Esophagus squamous epithelium (tissue), 5 donors: ENCODE measurements around the gene ECM1. TPM values are rescaled to one million over a fixed set of nuclear protein-coding genes. Genes with fewer than 3 reads are reported as not detected.

Experiments used
- DNase-seq: peaks from one replicate; lab custom pipeline; 2025; lab: John Stamatoyannopoulos, UW
- H3K27ac ChIP-seq, 4 donors: fragments of 200-600 bp; sonication (generic); one replicate each; pipeline ENCODE4 v1.5.1; 2016 to 2019; ENCODE audit warnings: mild to moderate bottlenecking in 1 of 4
- H3K27me3 ChIP-seq, 4 donors: fragments of 200-600 bp; sonication (generic); 1 replicate in 3 of 4; 2 replicates in 1 of 4; pipeline versions ENCODE4 v1.5.1 to v1.6.0; 2017 to 2021; ENCODE audit warnings: antibody characterized with exemption in 1 of 4
- H3K36me3 ChIP-seq, 3 donors: fragments of 200-600 bp; sonication (generic); one replicate each; pipeline ENCODE4 v1.5.1; 2016 to 2019
- H3K4me1 ChIP-seq, 3 donors: fragments of 200-600 bp; sonication (generic); one replicate each; pipeline ENCODE4 v1.5.1; 2017 to 2019
- H3K4me3 ChIP-seq, 4 donors: fragments of 200-600 bp; sonication (generic); 1 replicate in 3 of 4; 2 replicates in 1 of 4; pipeline ENCODE4 v1.5.1; 2016 to 2019; ENCODE audit warnings: mild to moderate bottlenecking in 2 of 4, moderate library complexity in 1 of 4
- H3K9me3 ChIP-seq, 3 donors: fragments of 200-600 bp; sonication (generic); one replicate each; pipeline ENCODE4 v1.5.1; 2016 to 2019
- POLR2A ChIP-seq, 4 donors: fragments of 450-650 bp; IDR thresholded peaks; one replicate each; pipeline ENCODE4 v1.6.1; 2017; ENCODE audit warnings: antibody characterized with exemption in 4 of 4, mild to moderate bottlenecking in 4 of 4, moderate library complexity in 3 of 4
- WGBS, 2 donors: methylation state at CpG; one replicate each; pipeline ENCODE4 v1.1.5; 2018; 5-methylcytosine and 5-hydroxymethylcytosine counted together
- intact Hi-C: fragments of 100-400 bp; cut with DNase I; formaldehyde crosslinking; loops from one replicate; pipeline ENCODE4 v1.15.0; 2022
- small RNA-seq, 4 donors: library from RNA; depleted of rRNA; stranded (forward); fragments of <200 nt; gene quantifications; one replicate each; pipeline ENCODE3, GENCODE V24; 2016
- total RNA-seq, 4 donors: library from RNA; depleted of rRNA; stranded (reverse); fragments of >200 nt; gene quantifications; one replicate each; pipeline ENCODE4 v1.1.0, GENCODE V29; 2016
- TF ChIP-seq, protein P1 (sequence below), 6 experiments: fragments of 450-650 bp in 4 of 6; fragments of 200-600 bp in 2 of 6; sonication (generic) in 2 of 6; IDR thresholded peaks; one replicate each; pipeline ENCODE4 v1.5.1; 2016 to 2019; ENCODE audit warnings: antibody characterized with exemption in 6 of 6, mild to moderate bottlenecking in 4 of 6, moderate library complexity in 4 of 6
- donor health status: DM: yes; HTN: yes; CAD: no.

The ECM1 gene
- total RNA-seq, 4 donors from 2014 or later, result 311 to 1,013 (median 406) TPM

DNA sequence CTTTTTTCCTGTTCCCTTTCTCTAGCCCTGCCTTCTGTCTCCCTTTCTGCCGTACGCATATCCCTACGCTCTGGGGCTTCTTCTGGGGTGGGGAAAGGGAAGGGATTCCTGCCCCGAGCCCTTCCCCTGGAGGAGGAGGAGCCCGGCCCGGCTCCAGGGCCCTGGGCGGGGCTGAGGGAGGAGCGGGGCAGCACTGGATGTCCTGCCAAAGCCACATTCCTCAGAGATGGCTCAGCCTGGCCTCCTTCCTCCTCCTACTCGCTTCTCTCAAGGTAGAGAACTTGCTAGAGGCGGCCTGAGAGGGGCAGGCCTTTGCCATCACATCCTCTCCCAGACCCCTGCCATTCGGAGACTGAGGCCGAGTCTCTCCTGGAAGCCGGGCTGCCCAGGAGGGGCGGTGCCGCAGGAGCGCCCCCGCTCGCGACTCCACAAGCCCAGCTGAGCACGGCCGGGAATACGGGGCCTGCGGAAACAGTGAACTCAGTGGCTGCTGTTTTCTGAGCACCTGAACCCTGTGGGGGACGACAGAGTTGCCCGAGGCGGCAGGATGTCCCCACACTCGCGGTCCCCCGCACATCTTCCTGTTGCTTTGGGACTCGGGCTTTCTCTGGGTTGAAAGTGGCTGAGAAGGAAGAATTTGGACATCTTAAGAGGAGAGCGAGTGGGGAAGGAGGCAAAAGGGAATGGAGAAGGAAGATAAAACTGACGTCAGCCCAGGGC is 53.5 kb downstream of the ECM1 start:
- intact Hi-C loops, result loop anchor here (5.0 kb wide), 1 partner anchor 61 kb away; no protein-coding TSS in a partner anchor
- H3K4me1 ChIP-seq, result peaks cover 65 to 83% (median 70%) of the 10 kb centered on the region in 3 donors
- H3K27me3 ChIP-seq, result no peaks in the 10 kb centered on the region
- TF ChIP-seq, protein P1, sequence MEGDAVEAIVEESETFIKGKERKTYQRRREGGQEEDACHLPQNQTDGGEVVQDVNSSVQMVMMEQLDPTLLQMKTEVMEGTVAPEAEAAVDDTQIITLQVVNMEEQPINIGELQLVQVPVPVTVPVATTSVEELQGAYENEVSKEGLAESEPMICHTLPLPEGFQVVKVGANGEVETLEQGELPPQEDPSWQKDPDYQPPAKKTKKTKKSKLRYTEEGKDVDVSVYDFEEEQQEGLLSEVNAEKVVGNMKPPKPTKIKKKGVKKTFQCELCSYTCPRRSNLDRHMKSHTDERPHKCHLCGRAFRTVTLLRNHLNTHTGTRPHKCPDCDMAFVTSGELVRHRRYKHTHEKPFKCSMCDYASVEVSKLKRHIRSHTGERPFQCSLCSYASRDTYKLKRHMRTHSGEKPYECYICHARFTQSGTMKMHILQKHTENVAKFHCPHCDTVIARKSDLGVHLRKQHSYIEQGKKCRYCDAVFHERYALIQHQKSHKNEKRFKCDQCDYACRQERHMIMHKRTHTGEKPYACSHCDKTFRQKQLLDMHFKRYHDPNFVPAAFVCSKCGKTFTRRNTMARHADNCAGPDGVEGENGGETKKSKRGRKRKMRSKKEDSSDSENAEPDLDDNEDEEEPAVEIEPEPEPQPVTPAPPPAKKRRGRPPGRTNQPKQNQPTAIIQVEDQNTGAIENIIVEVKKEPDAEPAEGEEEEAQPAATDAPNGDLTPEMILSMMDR (IDR thresholded peaks at IDR 0.05), result peak in 2 of 6 experiments; percentile 3 to 11
- TF ChIP-seq POLR2A (IDR thresholded peaks at IDR 0.05), result peak in 3 of 4 donors; percentile 52 to 90 (median 90)
- H3K36me3 ChIP-seq, result peaks cover 0 to 33% (median 0%) of the 10 kb centered on the region in 3 donors
- no peaks in the 10 kb centered on the region for H3K9me3 ChIP-seq
- peak overlapping the region; percentile 98 to 100 (median 100) for H3K27ac ChIP-seq
- peak overlapping the region; percentile 28 to 72 (median 60) for H3K4me3 ChIP-seq
- peak; percentile 64 for DNase-seq
- WGBS, 2 donors, result 0 to 5% methylated on average over 5 to 19 of the region's 32 CpGs

DNA sequence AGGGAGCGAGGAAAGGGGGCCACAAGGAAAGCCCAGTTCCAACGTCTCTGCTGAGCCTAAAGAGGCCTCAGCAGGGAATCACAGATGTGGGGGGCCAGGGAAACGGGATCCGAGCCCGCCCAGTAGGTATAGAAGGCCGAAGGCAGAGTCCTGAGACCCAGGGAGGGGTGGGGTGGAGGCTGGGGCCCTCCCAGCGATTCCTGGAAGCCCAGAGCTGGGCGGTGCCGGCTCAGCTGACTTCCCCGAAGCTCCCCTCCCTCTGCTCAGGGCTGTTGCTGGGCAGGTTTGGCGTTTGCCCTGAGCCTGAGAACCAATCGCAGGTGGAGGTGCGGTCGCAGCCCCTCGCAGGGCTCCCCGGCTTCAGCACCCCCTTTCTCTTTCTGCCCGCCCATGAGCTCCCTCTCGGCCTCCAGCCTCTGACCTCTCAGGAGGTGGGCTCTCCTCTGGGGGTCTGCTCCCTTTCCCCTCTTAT is 54.1 kb downstream of the ECM1 start:
- peak; percentile 58 for DNase-seq
- Histone ChIP-seq H3K4me3 (peak overlapping the region; percentile 28 to 72 (median 60)), H3K27me3 (no peaks in the 10 kb centered on the region), H3K4me1 (peaks cover 70 to 89% (median 76%) of the 10 kb centered on the region in 3 donors), H3K36me3 (peaks cover 0 to 27% (median 0%) of the 10 kb centered on the region in 3 donors), H3K27ac (peak overlapping the region; percentile 98 to 100 (median 100)), H3K9me3 (no peaks in the 10 kb centered on the region)
- intact Hi-C loops, result loop anchor here (5.0 kb wide), 1 partner anchor 60 kb away; no protein-coding TSS in a partner anchor
- TF ChIP-seq POLR2A (IDR thresholded peaks at IDR 0.05), result peak in 2 of 4 donors; percentile 27 to 65
- TF ChIP-seq, protein P1 (IDR thresholded peaks at IDR 0.05), result peak in 1 of 6 experiments; percentile 1
- 0% methylated on average over 16 to 17 of the region's 18 CpGs for WGBS, 2 donors

DNA sequence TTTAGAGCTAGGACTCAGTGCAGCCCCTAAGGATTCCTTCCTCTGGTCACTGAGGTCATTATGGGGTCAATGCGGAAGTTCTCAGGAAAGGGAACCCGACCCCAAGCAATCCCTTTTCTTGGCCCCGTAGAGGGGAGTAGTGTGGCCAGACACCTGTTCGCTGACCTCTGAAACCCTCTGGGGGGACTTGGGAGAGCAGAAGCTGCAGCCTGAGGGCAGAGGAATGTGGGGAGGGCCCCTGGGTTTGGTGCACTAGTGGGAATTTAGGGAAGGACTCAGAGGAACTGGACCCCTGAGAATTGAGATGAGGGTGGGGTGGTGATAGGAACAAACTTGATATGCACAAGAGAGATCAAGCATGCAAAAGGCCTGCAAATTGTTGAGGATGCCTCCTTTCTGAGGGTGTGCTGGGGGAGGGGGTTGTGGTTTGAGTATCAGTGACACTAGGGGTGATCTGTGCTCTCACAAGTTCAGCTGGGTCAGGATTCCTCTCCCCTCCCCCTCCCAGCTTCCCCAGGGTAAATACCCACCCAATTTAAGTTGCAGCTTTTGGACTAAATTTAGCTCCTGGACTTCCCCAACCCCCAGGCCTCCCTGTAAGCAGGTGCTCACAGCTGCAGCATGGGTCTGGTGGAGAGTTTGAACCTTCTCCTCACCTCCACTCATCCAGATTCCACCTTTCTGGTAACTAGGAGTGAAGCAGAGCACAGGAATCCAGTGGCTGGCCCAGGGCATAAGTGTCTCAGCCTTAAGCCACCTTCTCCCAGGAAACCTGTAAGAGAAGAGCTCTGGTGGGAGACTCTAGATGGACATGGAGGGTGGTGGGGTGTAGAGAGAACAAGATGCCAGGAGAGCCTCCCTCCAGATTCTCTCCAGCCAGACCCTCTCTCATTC is 54.8 kb downstream of the ECM1 start:
- no peak for TF ChIP-seq POLR2A (IDR thresholded peaks at IDR 0.05)
- TF ChIP-seq, protein P1 (IDR thresholded peaks at IDR 0.05), result peak in 1 of 6 experiments; percentile 7
- intact Hi-C loops, result loop anchor here (5.0 kb wide), 1 partner anchor 60 kb away; no protein-coding TSS in a partner anchor
- peak overlapping the region; percentile 28 to 72 (median 60) for H3K4me3 ChIP-seq

More for the DNA sequence above, 54.8 kb downstream of the ECM1 start:
- Histone ChIP-seq H3K36me3 (peaks cover 0 to 20% (median 0%) of the 10 kb centered on the region in 3 donors), H3K9me3 (no peaks in the 10 kb centered on the region), H3K27me3 (no peaks in the 10 kb centered on the region), H3K4me1 (peaks cover 77 to 95% (median 81%) of the 10 kb centered on the region in 3 donors), H3K27ac (peak overlapping the region; percentile 98 to 100 (median 100))
- WGBS, 2 donors, result no CpG with 5 or more reads among the region's 4 CpGs
- peak; percentile 55 for DNase-seq

Small RNAs within 50 kb of the gene (small RNA-seq; reads per million reads assigned to genes)
- gene MIR4257, result 0 reads per million in 4 donors

Other genes with a start within 250 kb of the ECM1 start
- gene APH1A, start 239.1 kb upstream of the ECM1 start, total RNA-seq, result 100 to 1,000 TPM in 1 of 4 donors, 10 to 100 TPM in 3; 94.0 to 112 (median 95.2) TPM
- 10 to 100 TPM in 1 of 4 donors, 1 to 10 TPM in 2, not detected in 1; 2.3 to 17.2 (median 4.5) TPM for gene C1orf54, start 235.3 kb upstream of the ECM1 start, total RNA-seq
- gene CIART, start 225.6 kb upstream of the ECM1 start, total RNA-seq, result 1 to 10 TPM in 2 of 4 donors, under 1 TPM in 1, not detected in 1; 0.61 to 6.7 (median 2.5) TPM
- gene MRPS21, start 214.2 kb upstream of the ECM1 start, total RNA-seq, result 10 to 100 TPM; 31.7 to 41.3 (median 38.7) TPM
- gene PRPF3, start 186.6 kb upstream of the ECM1 start, total RNA-seq, result 10 to 100 TPM; 15.1 to 44.8 (median 29.0) TPM
- 10 to 100 TPM; 14.7 to 17.9 (median 15.2) TPM for gene RPRD2, start 144.0 kb upstream of the ECM1 start, total RNA-seq
- 10 to 100 TPM; 10.5 to 16.5 (median 13.7) TPM for gene TARS2, start 20.7 kb upstream of the ECM1 start, total RNA-seq
- gene FALEC, start 7.6 kb downstream of the ECM1 start, total RNA-seq, result 1 to 10 TPM in 1 of 4 donors, not detected in 3; 3.6 TPM
- gene ADAMTSL4, start 41.3 kb downstream of the ECM1 start, total RNA-seq, result 10 to 100 TPM; 30.6 to 76.8 (median 43.3) TPM
- gene MCL1, start 71.5 kb downstream of the ECM1 start, total RNA-seq, result 100 to 1,000 TPM; 167 to 256 (median 216) TPM
- 100 to 1,000 TPM; 179 to 377 (median 344) TPM for gene ENSA, start 121.5 kb downstream of the ECM1 start, total RNA-seq
- gene GOLPH3L, start 189.0 kb downstream of the ECM1 start, total RNA-seq, result 10 to 100 TPM; 26.1 to 38.6 (median 31.8) TPM
- 10 to 100 TPM in 1 of 4 donors, 1 to 10 TPM in 2, not detected in 1; 4.1 to 10.1 (median 9.3) TPM for gene HORMAD1, start 212.8 kb downstream of the ECM1 start, total RNA-seq